ENCODE measurements around the gene CLCN6.
A peak's percentile ranks its signal among the peaks of the same experiment; 100 is the strongest.

CLCN6 gene

DNA sequence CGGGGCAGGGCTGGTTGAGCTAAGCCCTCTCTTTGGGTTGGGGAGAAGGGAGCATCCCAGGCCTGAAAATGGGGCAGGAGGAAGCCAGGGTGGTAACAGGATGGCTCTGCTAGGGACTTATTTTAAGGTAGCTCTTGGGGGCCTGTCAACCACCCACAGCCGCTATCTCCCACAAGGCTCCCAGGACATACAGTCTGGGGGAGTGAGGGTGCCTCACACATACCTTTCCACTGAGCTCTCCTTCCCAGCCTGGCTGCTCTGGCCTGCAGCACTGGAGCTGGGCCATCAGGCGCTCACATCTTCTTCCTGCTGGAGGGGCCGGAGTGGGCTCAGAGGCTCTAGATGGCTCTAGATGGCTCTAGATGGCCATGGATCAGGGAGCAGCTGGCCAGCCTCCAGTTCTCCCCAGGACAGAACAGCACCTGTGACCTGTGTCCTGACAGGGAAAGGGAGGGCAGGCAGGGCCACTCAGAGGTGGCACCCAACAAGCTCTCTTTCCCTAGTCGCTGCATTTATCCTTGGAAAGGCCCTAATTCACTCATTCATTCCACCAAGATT, 63.7 kb downstream of the CLCN6 start:
- intact Hi-C loops (cut with DNase I), result no loop called here
- no peak for DNase-seq

DNA sequence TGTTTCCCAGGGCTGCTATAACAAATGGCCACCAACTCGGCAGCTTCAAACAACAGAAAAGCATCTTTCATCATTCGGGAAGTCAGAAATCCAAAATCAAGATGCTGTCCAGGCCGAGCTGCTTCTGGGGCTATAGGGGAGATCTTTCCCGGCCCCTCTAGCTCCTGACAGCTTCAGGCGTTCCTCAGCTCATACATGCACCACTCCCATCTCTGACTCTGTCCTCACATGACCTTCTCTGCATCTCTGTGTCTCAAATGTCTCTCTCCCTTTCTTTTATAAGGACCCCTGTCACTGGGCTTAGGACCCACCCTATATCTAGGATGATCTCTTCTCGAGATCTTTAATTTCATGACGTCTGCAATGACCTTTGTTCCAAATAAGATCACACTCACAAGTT, 66.6 kb downstream of the CLCN6 start:
- intact Hi-C loops (cut with DNase I), result no loop called here

DNA sequence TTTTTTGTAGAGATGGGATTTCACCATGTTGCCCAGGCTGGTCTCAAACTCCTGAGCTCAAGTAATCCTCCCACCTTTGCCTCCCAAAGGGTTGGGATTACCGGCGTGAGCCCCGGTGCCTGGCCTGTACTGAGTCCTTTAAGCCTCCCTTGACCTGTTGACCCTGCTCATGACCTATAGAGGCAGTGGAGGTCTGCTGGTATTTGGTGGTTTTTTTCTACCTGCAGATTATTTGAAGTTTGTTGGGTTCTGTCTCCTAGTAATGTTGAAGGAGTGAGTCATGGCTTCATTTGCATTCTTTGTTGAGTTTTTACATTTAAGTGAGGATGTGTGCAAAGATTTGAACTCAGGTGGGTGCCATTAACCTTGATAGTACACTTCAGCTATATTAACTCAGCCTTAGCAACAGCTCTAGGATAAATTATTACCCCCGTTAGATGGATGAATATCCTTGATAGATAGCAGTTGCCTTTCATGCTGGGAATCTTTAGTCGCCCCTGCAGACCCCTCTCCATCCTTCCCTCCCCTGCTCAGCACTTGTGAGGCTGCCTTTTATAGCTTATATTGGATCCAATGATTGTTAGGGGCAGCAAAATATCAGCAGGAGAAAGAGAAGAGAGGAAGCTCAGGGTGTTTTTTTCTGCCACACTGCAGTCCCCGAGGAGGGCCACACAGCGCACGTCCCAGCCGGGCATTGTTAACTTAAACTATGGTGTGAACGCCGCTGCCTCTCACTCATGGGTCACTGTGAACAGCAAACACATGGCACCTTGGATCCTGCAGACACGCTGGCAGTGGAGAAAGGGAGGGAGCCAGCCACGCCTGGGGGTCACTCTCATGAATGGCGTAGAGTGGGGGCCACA, 67.6 kb downstream of the CLCN6 start:
- intact Hi-C loops (cut with DNase I), result no loop called here
- peak in 1 of 10 donors; percentile 41 for DNase-seq

More for the DNA sequence above, 66.6 kb downstream of the CLCN6 start:
- DNase-seq, result peak in 1 of 10 donors; percentile 5

DNA sequence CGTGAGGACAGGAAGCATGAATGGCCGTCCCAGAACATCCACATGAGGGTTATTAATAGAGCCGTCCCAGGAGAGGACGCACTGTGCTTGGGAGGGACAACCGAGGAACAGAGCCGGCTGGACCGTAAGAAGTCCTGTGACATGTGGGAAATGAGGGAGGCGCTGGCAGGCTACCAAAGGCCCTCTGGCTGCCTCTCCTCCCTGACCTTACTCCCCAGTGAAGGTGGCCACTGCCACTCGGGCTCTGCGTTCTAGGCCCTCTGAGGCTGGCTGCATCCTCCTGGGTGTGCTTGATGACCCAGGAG, 68.2 kb downstream of the CLCN6 start:
- DNase-seq, result peak in 1 of 10 donors; percentile 69
- intact Hi-C loops (cut with DNase I), result no loop called here

DNA sequence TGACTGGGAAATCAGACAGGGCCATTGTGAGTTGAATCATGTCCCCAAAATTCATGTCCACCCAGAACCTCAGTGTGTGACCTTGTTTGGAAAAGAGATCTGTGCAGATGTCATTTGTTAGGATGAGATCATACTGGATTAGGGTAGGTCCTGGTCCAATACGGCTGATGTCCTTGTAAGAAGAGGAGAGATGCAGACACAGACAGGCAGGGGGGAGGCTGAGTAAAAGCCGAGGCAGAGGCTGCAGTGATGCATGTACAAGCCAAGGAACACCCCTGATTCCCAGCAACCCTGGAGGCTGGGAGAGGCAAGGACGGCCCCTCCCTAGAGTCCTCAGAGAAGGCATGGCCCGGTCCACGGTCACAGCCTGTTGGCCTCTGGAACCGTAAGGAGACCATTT, 68.6 kb downstream of the CLCN6 start:
- DNase-seq, result no peak
- intact Hi-C loops (cut with DNase I), result no loop called here

DNA sequence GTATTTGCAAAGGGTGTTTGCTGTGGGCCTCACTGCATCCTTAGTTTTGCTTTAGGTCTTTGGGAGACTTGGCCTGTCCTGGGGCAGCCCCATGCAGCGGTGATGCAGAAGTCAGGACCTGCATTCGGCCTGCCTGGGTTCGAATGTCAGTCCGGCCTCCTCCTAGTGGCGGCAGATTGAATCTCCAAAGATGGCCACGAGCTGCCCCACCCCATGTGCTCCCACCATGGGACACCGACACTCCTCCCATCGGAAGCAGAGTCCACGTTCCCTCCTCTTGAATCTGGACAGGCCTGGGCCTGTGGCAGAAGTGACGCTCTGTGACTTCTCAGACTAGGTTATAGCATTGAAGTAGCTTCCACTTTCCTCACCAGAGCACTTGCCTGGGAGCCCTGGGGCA, 69.1 kb downstream of the CLCN6 start:
- intact Hi-C loops (cut with DNase I), result no loop called here
- DNase-seq, result peak in 1 of 10 donors; percentile 34

- intact Hi-C loops (cut with DNase I), result no loop called here
- DNase-seq, result peak in 2 of 10 donors; percentile 20 to 22
Observed at GRCh38 chr1:11877074-11877473, 71.1 kb downstream of the CLCN6 start.

DNA sequence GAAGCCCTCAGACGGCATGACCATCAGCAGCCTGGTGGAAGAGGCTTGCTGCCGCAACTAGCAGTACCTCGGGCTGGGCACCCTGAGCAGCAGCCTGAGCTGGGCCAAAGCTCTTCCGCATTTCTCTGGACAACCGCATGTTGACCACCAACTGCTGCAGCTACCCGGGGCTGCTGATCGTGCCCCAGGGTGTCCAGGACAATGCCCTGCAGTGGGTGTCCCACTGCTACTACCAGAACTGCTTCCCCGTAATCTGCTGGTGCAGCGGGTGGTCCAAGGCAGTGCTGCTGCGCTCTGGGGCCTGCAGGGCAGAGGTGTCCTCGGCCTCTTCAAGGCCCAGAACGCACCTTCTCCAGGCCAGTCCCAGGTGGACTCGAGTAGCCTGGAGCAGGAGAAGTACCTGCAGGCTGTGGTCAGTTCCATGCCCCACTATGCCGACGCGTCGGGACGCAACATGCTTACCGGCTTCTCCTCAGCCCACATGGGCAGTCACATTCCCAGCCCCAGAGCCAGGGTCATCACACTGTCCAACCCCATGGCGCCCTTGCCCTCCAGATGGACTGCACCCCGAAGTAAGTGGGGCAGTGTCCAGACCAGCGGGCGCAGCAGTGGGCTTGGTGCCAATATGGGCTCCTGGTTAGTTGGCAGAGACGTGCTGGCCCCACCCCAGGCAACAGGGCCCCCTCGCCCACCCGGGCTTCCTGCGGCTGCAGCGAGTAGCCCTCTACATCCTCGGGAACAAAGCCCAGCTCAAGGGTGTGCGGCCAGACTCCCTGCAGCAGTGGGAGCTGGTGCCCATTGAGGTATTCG, 72.3 kb downstream of the CLCN6 start:
- intact Hi-C loops (cut with DNase I), result no loop called here
- DNase-seq, result peak in 2 of 10 donors; percentile 70 to 74

DNA sequence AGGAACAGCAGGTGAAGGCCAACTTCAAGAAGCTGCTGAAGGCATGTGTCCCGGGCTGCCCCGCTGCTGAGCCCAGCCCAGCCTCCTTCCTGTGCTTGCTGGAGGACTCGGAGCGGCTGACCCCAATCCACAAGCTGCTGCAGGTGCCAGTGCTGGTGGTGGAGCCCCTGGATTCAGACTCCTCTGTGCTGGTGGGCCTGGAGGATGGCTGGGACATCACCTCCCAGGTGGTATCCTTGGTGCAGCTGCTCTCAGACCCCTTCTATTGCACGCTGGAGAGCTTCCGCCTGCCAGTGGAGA, 72.8 kb downstream of the CLCN6 start:
- no peak for DNase-seq
- intact Hi-C loops (cut with DNase I), result no loop called here

- DNase-seq, result peak in 2 of 10 donors; percentile 55 to 68
- intact Hi-C loops (cut with DNase I), result no loop called here
Observed at GRCh38 chr1:11879311-11880180, 73.6 kb downstream of the CLCN6 start.

DNA sequence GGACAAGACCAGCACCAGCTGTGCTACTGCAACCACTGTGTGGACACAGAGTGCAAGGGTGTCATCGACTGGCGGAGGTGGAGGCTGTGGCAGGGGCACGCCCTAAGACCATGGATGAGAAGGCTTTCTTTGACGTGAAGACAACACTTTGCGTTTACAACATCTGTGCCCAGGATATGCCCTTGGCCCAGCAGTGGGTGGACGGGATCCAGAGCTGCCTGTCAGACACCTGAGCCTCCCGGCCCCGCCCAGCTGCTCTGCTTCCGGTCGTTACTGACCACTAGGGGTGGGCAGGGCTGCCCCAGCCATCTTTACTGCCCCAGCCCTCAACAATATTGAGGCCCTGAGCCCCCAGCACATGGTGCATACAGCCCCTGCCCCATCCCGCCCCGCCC, 74.2 kb downstream of the CLCN6 start:
- intact Hi-C loops (cut with DNase I), result no loop called here
- peak in 2 of 10 donors; percentile 39 to 54 for DNase-seq

DNA sequence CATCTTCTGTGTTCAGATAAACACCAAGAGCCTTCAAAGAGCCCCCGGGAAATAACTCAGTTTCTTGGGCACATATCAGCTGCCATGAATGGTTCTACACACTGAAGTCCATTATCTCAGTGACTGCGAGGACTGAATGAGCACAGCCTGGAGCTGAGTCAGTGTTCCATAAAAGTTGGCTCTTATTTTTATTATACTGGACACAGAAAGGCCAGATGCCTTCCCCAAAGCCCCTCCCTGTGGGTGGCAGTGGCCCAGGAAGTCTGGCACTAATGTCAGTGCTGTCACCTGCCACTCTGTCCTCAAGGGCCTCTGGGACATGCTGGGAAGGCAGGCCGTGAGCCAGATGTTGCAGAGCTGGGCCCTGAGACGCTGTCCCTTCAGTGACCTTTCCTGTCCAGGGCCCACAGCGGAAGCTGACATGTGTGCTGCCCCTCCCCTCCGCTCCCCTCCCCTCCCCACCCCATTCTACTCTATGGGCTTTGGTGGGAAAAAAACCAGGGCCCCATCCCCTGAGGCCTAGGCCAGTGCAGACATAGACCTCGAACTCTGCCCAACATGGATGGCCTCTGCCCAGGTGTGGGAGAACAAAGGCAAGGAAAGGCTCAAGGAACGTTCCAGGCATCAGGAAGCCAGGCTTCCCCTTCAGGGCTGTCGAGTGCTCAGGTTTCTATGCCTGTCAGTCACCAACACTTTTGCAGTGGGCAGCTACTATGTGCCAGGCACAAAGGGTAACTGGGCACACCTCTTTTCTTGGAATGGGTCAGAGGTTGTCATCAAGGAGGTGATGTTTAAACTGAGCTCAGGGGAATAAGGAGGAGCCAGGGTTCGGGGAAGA, 75.1 kb downstream of the CLCN6 start:
- peak in 5 of 10 donors; percentile 18 to 88 (median 44) for DNase-seq
- intact Hi-C loops (cut with DNase I), result no loop called here

DNA sequence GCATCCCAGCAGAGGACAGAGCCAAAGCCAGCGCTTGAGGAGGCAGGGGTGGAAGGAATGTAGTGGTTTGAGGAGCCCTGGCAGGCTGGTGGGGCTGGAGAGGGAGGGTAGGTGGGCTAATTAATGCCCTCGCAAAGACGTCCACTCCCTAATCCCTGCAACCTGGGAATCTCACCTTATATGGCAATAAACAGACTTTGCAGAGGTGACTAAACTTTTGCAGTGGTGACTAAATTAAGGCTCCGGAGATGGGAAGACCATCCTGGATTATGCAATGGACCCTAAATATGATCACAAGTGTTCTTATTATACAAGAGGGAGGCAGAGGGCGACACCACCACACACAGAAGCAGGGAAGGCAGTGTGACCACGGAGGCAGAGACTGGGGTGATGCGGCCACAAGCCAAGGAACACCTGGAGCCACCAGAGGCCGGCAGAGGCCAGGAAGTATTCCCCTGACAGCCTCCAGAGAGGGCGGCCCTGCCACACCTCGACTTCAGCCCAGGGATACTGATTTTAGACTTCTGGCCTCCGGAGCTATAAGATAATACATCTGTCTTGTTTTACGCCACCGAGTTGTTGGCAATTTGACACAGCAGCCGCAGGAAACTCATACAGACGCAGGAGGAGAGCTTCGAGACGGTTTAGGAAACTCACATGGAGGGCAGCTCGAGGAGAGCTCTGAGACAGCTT, 75.9 kb downstream of the CLCN6 start:
- peak in 2 of 10 donors; percentile 41 to 72 for DNase-seq
- intact Hi-C loops (cut with DNase I), result no loop called here

DNA sequence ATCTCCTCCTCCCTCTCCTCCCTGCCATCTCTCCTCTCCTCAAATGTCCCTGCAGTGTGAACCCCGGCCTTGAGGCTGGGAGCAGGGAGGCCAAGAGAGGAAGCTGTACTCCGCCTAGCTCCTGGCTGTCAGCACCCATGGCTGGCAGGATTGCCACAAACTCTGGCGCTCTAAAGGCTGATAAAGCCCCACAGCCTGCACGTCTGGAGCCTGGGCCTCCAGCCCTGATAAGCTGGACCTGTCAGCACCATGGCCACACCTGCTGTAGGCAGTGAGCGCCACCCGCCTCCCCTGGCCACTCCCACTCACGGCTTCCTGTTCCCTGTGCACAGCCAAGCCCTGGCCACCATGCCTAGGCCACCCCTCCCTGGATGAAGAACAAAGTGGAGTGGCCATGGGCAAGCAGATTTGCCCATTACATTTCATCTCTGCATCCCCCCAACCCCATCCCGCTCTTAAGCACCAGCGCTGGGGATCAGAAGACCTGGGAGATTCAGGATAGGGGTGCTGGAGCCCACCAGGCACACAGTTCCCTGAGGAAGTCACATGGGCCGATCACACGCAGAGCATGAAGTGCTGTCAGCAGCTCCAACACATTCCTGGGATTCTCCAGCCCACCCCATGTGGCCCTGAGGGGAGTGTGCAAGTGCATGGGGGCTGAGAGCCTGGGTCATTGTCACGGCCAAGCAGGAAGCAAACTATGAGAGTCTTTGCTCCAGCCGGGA, 77.0 kb downstream of the CLCN6 start:
- DNase-seq, result peak in 2 of 10 donors; percentile 62 to 82
- intact Hi-C loops (cut with DNase I), result no loop called here

- intact Hi-C loops (cut with DNase I), result no loop called here
- peak in 2 of 10 donors; percentile 27 to 30 for DNase-seq
Observed at GRCh38 chr1:11885916-11886315, 79.9 kb downstream of the CLCN6 start.

GRCh38 chr1:11886986-11887665, 81.1 kb downstream of the CLCN6 start:
- intact Hi-C loops (cut with DNase I), result no loop called here
- DNase-seq, result peak in 2 of 10 donors; percentile 44 to 81

GRCh38 chr1:11887666-11888007, 81.6 kb downstream of the CLCN6 start:
- intact Hi-C loops (cut with DNase I), result no loop called here
- DNase-seq, result peak in 1 of 10 donors; percentile 54

All from posterior cingulate gyrus (tissue), 11 donors.